ENCODE measurements around the gene MYL12A.
"Not testable (repeated sequence)": the region's sequence is repeated elsewhere in the genome, so short reads cannot be mapped to it uniquely, and the experiment has no call there.

The MYL12A gene

DNA sequence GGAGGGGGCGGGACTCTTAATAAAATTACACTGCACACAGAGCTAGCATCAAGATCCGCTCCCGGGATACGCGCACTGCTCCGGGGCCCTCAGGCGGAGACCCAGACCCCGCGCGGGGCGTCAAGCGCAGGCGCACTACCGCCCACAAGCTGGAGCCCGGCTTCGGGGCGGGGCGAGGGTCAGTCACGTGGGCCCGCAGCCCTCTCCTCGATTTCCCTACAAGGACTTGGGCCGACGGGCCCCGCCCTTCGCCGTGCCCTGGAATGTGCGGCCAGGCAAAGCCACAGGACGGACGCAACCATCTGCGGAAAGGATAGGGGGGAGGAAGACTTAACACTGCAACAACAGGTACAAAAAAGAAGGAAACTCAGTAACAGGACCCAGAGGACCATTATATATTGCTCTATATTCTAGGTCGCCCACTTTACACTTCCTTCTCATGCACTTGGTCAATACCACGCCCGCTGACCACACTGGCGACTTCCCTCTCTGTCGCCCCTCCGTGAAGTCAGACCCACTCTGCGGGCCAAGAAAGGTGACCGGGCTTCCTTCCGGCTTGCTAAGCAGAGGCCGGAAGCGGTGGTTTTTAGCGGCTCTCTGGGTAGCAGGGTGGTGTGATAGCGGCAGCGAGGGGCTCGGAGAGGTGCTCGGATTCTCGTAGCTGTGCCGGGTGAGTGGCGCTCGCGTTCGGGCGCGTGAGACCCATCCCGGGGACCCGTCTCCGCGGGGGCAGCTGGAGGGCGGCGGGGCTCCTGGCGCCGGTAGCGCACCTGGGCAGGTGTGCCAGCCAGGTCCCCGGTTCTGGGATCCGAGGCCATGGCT is at the start of gene MYL12A:
MYL12A (plus strand) TSS at position 562 of the 822 bp plus-strand sequence. CDS start 5,447 bp downstream, outside the sequence.
- peak; percentile 80 to 95 for DNase-seq (ENCODE audit: low read depth in 2 of 2)

DNA sequence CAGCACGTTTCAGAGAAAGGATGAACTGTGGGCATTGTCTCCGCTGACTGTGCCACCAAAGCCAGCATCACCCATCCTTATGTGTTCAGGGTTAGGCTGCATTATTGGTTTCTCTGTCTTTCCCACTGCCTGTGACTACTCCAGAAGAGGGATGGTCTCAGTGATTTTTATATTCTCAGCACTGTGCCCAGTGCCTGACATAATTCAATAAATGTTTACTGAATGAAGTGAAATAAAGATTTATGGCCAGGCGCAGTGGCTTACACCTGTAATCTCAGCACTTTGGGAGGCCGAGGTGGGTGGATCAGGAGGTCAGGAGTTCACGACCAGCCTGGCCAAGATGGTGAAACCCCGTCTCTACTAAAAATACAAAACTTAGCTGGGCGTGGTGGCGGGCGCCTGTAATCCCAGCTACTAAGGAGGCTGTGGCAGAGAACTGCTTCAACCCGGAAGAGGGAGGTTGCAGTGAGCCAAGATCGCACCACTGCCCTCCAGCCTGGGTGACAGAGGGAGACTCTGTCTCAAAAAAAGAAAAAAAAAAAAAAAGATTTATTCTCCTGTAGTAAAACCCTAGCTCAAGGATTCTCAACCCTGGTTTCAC is 49.2 kb upstream of the MYL12A start:
- DNase-seq (ENCODE audit: low read depth in 2 of 2): not testable (repeated sequence)

DNA sequence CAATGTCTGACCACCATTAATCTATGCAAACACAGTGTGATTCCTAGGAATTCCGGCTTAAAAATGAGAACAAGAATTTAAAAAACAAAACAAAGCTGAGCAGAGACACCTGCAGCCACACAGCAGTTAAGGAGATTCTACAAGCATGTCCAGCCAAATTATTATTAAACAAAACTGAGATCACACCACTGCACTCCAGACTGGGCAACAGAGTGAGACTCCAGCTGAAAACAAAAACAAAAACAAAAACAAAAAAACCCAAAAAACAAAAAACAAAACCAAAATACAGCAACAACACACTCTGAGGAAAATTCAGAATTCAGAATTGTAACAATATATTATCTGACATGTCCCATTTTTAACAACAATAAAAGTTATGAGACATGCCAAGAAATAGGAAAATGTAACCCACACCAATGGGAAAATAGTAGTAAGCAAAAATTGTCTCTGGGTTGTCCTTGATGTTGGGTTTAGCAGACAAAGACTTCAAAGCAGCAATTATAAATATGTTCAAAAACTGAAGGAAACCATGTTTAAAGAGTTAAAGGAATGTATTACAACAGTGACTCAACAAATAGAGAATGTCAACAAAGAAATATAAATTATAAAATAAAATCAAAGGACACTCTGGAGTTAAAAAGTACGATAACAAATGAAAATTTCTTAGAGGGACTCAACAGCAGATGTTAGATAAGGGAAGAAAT is 47.5 kb upstream of the MYL12A start:
- no peak for DNase-seq (ENCODE audit: low read depth in 2 of 2)

DNA sequence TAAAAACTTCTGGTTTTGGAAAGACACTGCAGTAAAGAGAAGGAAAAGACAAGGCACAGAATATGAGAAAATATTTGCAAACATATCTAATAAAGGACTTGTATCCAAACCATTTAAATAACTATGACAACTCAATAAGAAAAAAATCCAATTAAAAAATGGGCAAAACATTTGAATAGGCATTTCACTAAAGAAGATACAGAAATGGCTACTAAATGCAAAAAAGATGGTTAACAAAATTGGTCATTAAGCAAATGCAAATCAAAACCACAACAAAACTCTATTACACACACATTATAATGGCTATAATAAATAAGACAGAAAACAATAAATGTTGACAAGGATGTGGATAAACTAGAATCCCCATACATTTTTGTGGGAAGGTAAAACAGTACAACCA is 42.4 kb upstream of the MYL12A start:
- DNase-seq (ENCODE audit: low read depth in 2 of 2): no peak

DNA sequence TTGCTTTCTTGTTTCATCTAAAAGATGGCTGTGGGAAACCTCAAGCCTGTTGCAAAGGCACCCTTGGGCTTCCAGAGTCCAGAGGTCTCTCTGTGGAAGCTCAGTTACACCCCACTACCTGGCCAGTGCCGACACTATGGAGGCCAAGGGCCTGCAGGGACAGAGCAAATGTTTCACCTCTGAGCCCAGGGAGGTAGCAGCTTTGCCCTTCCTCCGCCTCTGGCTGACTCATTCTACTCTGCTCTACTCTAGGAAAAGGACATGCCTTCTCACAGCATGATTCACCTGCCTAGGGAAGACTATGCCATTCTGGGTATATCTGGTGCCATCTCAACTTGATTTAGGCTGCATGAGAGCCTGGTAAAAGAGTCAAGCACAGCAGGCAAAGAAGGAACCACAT is 40.0 kb upstream of the MYL12A start:
- no peak for DNase-seq (ENCODE audit: low read depth in 2 of 2)

DNA sequence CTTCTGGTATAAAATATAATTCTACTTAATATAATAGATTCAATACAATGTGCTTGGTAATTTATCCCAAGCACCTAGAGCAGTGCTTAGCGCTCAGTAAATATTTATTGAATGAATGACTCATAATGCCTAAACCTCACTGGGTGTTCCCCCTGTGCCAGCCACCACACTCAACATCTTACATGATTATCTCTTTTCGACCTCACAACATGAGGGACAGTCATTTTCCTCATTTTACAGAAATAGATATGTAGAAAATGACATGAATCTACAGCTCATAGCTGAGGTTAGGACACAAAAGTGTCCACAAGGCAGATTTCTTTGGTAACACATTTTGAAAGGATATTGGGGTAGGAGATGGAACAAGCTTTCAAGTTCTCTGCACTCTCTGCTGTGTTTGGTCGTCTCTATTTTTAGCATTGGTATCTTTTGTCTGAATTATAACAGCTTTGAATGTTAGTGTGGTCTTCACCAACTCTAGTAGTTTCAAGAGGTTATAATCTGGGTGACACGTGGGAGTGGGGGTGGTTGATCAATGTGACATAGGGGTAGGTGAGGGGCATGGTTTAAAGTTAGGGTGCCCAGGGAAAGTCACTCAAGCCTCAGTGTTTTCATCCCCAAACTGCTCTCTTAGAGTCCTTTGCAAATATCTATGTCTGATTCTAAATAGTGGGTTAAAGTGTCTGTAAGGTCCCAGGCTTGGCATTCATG is 37.6 kb upstream of the MYL12A start:
- DNase-seq (ENCODE audit: low read depth in 2 of 2): no peak

DNA sequence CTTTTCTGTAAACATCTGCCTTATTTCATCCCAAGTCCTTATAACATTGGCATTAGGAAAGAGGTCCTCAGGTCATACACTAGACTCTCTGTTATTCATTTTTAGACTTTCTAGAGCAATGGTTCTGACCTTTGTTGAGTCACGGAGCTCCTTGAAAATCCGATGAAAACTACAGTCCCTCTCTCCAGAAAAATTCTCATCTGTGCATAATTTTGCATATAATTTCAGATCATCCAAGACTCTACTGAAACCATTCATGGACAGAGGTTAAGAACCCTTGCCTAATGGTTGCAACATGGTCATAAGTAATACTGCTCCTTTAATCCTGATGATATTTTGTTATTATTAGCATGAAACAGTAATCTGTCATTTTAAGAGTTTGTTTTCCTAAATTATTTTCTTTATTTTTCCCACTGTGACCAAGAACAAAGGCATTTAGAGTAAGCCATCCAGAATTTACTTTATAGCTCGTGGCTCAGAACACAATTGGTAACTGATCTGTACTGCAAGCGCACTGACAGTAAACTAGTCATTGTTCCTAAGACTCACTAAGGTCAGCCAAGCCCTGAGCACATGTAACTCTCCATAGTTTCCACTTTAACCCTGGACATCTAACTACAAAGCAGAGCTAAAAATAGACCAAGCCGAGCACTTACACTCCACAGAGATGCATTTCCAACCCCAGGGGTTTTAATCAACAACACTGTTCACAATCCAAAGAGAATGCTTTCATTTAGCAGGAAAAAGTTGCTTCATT is 36.2 kb upstream of the MYL12A start:
- DNase-seq (ENCODE audit: low read depth in 2 of 2): no peak

DNA sequence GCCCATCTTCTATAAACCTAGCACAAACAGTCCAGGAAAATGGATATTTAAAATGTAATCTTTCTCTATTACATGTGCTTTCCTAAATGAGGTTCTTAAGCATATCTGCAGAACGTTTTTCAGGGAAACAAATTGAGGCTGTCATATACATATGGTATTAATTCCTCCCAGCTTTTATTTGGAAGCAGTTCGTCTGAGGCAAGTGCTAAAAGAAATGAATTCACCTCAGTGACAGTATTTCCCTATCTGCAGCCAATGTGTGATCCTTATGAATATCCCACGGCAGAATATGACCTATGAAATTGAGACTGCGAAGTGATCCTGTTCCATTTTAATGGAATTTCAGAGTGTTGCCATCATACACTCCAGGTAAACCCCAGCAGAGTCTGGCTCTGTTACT is 34.9 kb upstream of the MYL12A start:
- DNase-seq (ENCODE audit: low read depth in 2 of 2): no peak

DNA sequence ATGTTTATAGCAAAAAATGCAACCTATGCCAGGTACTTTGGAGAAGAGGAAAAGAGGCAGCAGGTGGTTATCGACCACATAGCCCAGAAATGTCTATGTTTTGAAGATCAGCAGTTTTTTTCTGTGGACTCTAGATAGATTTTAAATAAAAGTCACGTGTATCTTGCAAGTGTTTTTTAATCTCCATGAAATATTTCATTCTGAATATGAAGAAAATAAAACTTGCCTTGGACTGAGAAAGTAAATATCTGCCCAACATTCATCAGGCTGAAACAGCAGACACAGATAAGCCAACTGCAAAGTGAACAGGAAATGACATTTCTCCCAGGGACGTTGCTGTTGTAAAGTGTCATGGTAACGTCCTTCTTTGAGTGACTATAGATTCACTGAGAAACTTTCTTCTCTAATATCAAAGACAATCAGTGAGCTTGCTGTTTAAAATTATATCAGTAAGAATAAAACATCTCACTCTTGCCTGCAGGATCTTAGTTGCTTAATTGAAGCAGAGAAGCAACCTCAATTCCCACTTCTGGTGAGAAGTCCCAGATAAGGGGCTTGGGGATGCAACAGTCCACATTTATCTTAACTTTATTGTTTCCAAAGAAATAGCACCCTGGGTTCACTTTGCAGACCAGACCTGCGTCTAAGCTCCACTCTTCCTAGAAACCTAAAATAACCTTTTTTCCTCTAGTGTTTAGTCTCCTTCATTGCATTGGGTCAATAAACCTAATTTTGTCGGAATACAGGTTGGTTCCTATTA is 34.1 kb upstream of the MYL12A start:
- no peak for DNase-seq (ENCODE audit: low read depth in 2 of 2)

DNA sequence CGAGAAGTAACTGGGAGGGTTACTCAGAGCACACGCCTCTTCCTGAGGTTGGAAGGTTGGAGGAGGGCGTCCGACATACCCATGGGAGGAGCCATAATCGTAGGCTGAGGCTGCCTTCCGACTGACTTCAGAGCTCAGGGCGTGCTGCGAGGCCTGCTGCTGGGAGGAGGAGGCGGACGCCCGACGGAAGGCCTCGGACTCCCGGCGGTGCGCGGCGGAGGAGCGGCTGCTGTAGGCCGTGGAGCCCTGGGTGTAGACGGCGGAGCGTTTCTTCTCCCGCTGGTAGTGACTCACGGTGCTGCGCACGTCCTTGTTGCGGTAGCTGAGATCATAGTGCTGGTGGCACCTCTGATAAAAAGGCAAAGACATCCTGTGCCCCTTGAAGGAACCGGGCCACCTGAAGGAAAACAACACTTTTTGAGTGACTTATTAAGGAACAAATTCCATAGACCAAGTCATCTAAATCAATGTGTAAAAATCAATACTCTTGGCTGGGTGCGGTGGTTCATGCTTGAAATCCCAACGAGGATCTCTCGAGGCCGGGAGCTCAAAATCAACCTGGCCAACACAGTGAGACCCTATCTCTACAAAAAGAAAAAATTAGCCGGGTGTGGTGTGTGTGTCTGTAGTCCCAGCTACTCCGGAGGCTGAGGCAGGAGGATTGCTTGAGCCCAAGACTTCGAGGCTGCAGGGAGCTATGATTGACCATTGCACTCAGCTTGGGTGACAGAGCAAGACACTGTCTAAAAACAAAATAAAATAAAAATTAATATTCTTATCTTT is 32.6 kb upstream of the MYL12A start:
- no peak for DNase-seq (ENCODE audit: low read depth in 2 of 2)

DNA sequence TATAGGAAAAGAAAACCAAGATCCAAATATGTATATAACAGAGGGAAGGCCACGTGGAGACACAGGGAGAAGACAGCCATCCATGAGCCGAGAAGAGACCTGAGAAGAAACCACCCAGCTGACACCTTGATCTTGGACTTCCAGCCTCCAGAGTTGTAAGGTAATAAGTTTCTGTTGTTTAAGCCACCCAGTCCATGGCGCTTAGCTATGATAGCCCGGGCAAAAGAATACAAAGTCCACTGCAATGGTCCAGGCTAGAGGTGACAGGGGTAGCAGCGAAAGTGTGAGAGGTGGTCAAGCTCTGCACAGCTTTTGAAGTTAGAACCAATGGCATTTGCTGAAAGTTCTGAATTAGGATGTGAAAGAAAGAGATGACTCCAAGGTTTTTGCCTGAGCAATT is 30.6 kb upstream of the MYL12A start:
- DNase-seq (ENCODE audit: low read depth in 2 of 2): no peak

DNA sequence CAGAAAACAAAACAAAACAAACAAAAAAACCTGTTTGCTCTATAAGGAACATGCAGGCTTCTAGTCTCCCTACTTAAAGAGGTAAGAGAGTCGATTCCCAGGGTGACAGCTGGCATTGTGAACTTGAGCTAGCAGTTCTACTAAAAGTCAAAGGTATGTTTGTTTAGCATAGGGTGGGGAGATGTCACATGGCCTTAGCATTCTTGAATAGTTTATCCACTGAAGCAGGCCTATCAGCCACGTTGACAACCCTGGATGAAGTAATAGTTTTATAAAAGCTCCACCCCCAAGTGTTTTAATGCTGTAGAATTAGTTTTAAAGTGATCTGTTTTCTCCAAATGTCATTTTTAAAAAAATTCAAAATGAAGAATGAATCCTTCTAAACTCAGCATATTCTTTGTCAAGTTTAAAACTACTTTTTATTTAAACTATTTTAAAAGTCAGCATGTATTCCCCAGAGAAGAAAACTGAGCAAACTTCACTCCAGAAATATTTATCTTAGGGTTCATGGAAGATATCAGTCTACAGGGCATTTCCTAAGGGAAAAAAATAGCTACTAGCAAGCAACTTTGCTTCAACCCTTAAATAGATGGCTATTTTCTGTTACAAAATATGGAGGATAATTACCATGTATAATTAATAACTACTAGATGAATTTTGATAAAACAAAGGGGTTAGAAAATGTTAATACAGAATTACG is 29.5 kb upstream of the MYL12A start:
- no peak for DNase-seq (ENCODE audit: low read depth in 2 of 2)

DNA sequence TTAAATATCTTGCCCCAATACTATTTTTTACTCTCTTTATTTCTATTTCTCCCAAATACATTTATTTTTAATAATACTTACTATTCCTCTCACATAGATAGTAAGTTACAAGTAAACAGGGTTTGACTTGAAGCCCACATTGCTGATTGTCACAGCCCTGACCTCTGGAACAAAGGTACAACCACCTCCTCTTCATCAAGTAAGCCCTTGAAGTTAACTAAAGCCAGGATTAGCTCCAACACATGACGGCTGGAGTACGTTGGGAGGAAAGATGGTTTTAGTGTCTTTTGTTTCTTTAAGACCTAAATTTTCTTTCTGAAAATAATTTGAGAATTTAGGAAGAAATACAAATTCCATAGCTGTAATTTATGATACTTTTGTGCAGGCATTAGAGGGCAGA is 28.8 kb upstream of the MYL12A start:
- no peak for DNase-seq (ENCODE audit: low read depth in 2 of 2)

DNA sequence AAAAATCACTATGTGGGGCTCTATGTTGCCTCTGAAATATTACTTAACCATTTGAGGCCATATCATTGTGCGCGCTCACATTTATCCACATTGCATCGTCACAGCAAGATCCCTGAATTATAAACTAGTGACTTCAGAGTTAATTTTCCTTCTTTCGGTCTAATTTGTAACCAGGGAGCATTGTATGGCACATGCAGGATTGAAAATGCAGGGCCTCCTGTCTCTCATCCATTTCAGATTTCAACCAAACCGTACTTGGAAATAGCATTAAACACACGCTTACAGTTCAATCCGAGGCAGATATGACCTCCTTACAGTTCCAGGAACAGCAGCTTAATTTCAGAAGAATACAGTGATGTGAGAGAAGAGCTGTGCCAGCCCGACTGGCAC is 28.4 kb upstream of the MYL12A start:
- no peak for DNase-seq (ENCODE audit: low read depth in 2 of 2)

DNA sequence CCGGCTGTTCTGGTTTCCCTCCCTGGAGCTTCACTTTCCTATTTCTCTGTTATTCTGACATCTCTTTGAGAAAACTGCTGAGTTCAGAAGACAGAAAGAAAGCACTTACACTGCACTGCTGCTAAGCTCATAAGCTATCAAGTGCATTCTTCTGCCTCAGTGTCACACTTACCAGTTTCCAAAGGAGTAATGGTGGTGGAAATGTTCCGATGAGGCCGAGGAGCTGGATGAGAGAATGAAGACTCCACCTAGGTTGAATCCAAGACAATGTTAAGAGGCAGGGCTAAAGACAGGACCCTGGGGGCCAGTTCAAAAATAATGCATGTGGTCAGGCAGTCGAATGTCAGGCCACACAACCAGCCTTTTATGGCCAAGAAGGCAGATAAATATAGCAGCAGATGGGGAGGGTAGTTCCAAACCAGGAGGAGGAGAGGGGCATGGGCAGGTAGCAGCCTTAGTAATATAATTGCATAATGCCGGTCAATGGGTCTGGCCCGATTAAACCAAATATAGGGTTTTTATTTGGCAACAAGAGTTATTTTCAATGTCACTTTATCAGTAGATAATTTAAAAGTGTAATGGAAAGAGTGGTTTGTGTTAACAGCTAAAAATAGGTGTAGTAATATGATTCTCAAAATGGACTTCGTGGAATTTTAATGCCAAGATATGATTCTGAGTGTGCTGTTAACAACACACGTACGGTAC is 27.8 kb upstream of the MYL12A start, which contains the start of gene MYOM1:
MYOM1 (minus strand) TSS at position 338 of the 705 bp plus-strand sequence. CDS start 4,745 bp downstream, outside the sequence.
- DNase-seq (ENCODE audit: low read depth in 2 of 2): no peak

DNA sequence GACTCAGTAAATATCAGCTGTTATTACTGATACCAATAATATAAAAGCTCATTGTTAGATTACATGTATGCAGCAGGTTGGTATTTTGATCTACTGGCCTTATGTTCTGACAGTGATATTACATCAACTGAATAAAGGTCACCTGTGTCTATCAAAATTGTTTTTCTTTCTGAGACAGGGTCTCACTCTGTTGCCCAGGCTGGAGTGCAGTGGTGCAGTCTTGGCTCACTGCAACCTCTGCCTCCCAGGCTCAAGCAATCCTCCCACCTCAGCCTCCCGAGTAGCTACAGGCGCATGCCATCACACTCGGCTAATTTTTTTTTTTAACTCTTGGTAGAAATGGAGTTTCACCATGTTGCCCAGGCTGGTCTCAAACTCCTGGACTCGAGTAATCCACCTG is 26.7 kb upstream of the MYL12A start:
- not testable (repeated sequence) for DNase-seq (ENCODE audit: low read depth in 2 of 2)

DNA sequence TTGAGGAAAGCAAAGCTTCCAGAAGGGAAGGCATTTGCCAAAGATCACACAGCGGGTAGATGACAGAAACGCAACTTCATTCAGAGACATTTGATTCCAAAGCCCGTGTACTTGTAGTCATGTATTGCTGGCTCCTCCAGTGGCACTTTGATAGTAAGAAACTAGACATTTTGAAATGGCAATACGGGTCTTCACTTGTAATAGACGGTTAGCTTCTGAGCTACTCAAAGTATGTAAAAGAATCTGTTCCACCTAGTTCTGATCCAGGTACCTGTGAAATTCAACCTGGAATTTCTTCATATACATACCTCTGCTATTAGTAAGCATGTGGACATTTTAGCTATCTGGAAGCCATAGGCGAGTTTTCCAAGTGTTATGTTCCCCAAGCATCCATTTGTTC is 26.1 kb upstream of the MYL12A start:
- DNase-seq (ENCODE audit: low read depth in 2 of 2): no peak

DNA sequence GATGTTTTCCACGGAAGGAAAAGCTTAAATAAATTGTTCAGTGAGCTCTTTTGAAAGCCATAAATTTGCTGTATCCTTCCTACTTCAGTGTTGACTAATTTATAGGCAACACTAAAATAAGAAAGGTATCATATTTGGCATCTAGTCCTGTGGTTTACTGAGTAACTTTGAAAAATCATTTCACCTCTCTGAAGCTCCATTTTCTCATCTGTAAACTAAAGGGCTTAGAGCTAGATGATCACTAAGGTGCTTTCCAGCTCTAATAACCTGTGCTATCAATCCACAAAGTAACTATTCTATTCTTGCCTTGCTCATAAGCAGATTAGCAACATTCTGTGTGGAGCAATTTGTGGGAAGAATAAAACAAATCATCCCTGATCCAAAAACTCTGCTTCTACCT is 24.2 kb upstream of the MYL12A start:
- no peak for DNase-seq (ENCODE audit: low read depth in 2 of 2)

DNA sequence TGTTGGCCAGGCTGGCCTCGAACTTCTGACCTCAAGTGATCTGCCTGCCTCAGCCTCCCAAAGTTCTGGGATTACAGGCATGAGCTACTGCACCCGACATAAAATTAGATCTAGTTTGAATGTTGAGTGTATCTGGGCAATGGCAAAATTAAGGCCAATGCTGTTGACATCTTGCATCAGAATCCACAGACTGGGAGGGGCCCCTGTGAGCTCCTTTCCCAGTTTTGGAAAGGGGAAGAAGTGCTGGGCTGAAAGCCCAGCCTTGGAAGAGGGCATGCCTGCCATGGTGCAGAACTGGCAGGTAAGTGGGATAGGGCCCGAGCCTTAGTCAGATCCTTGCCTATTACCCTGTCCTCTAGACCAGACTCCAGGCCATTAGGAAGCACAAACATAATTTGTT is 23.4 kb upstream of the MYL12A start:
- DNase-seq (ENCODE audit: low read depth in 2 of 2): no peak

Data from stimulated activated CD4-positive, alpha-beta T cell treated with anti-CD3 and anti-CD28 coated beads, Interleukin-1b, Interleukin-23, amount 100 ng/mL, for 4 hours (primary cell).